GM12801 (cell line): ENCODE measurements around the gene HEPACAM.

Experiments
- TF ChIP-seq, protein P1 (sequence below): IDR thresholded peaks from one replicate; pipeline ENCODE4 v1.5.1; 2011; ENCODE audit warnings: control low read depth; ENCODE audit not compliant: insufficient read length; ENCODE audit errors: extremely low read depth

HEPACAM gene

GRCh38 chr11:124870430-124870829 is 65.4 kb downstream of the HEPACAM start:
- TF ChIP-seq, protein P1, sequence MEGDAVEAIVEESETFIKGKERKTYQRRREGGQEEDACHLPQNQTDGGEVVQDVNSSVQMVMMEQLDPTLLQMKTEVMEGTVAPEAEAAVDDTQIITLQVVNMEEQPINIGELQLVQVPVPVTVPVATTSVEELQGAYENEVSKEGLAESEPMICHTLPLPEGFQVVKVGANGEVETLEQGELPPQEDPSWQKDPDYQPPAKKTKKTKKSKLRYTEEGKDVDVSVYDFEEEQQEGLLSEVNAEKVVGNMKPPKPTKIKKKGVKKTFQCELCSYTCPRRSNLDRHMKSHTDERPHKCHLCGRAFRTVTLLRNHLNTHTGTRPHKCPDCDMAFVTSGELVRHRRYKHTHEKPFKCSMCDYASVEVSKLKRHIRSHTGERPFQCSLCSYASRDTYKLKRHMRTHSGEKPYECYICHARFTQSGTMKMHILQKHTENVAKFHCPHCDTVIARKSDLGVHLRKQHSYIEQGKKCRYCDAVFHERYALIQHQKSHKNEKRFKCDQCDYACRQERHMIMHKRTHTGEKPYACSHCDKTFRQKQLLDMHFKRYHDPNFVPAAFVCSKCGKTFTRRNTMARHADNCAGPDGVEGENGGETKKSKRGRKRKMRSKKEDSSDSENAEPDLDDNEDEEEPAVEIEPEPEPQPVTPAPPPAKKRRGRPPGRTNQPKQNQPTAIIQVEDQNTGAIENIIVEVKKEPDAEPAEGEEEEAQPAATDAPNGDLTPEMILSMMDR, result no peak

DNA sequence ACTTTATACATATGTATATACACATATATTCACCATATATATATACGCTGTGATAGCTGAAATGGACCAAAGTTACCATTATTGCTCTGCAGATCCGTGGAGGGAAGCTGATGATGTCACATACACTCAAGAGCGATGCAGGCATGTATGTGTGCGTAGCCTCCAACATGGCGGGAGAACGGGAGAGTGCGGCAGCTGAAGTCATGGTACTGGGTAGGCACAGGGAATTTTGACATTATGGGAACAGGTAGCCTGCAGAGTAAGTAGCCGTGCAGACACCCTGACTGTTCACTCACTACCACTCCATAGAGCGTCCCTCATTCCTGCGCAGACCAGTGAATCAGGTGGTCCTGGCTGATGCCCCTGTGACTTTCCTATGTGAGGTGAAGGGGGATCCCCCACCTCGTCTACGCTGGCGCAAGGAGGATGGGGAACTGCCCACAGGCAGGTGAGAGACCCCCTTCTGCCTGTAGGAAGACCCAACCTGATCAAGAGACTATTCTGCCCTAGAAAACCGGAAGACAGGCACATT is 65.9 kb downstream of the HEPACAM start:
- TF ChIP-seq, protein P1, result no peak

DNA sequence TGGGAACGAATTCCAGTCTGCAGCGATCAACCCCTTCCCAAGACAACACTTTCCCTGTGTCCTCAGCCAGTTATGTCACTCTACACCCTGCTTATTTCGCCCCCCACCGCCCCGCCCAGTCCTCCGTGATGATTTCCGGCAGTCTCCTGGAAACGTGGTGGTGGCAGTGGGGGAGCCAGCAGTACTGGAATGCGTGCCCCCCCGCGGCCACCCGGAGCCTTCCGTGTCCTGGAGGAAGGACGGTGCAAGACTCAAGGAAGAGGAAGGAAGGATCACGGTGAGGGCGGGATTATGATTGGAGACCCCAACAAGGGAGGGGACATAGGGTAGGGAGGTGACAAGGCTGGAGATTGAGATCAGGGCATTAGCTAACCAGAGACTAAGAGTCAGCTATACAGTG is 66.5 kb downstream of the HEPACAM start:
- TF ChIP-seq, protein P1, result no peak
